GM12878 (cell line): ENCODE measurements around the gene C14orf119. TPM values are rescaled to one million over a fixed set of nuclear protein-coding genes. Genes with fewer than 3 reads are reported as not detected.

ENCODE experiments used
- ATAC-seq: fragments of 200-7000 bp; cut with Tn5 transposase; 3 replicates; pipeline ENCODE4 v1.9.1; 2020; ENCODE audit warnings: mild to moderate bottlenecking, moderate library complexity
- BruUV-seq: library from RNA; stranded (reverse); fragments of 400-500 nt; replicated peaks from 2 replicates; lab custom pipeline; 2021; lab: Mats Ljungman, UMichigan
- CTCF ChIA-PET: fragments of 300-600 bp; sonication (Branson Sonifier 250); formaldehyde crosslinking; extraction: SDS; loops from one replicate; lab custom pipeline; 2021; ENCODE audit warnings: inconsistent platforms; lab: Yijun Ruan, JAX
- POLR2A ChIA-PET: fragments of 350-600 bp; formaldehyde crosslinking; extraction: SDS; loops from one replicate; lab custom pipeline; 2021; ENCODE audit warnings: inconsistent platforms; lab: Charles Lee
- RAD21 ChIA-PET: fragments of 300-600 bp; sonication (Branson Sonifier 250); formaldehyde crosslinking; loops from one replicate; lab custom pipeline; 2023; ENCODE audit warnings: antibody characterized with exemption; ENCODE audit not compliant: unreplicated experiment; lab: Charles Lee
- SMC1A ChIA-PET: fragments of 300-600 bp; sonication (Branson Sonifier 250); formaldehyde crosslinking; loops from one replicate; lab custom pipeline; 2023; ENCODE audit not compliant: unreplicated experiment, uncharacterized antibody; lab: Charles Lee
- DNase-seq: peaks from one replicate; pipeline ENCODE4 v3.0.0-alpha.2; 2011; ENCODE audit warnings: low read depth, low spot score
- FAIRE-seq: peaks from 3 replicates; lab custom pipeline; 2011; peaks lifted over from hg19 to GRCh38; lab: Jason Lieb, UNC
- H2AFZ ChIP-seq: 2 replicates; pipeline ENCODE4 v1.6.0; 2011; ENCODE audit warnings: low read depth, low read length, control low read depth; ENCODE audit not compliant: control insufficient read depth
- H3K27ac ChIP-seq: 2 replicates; pipeline ENCODE4 v1.5.1; 2011; ENCODE audit warnings: control low read depth; ENCODE audit not compliant: control insufficient read depth, insufficient read depth
- H3K27me3 ChIP-seq, 2 experiments: replicated peaks in 1 of 2; 2 replicates each; pipeline versions ENCODE4 v1.6.0 to v1.6.1; 2011; ENCODE audit warnings: low read length in 1 of 2; ENCODE audit not compliant: control insufficient read depth in 2 of 2, insufficient read depth in 2 of 2
- H3K36me3 ChIP-seq, 2 experiments: 2 replicates each; pipeline ENCODE4 v1.5.1; 2011; ENCODE audit warnings: low read length in 1 of 2; ENCODE audit not compliant: control insufficient read depth in 2 of 2, insufficient read depth in 2 of 2
- H3K4me1 ChIP-seq: 2 replicates; pipeline ENCODE4 v1.6.1; 2011; ENCODE audit warnings: mild to moderate bottlenecking, low read length, moderate library complexity, mixed read lengths; ENCODE audit not compliant: control insufficient read depth, insufficient read depth
- H3K4me2 ChIP-seq: 2 replicates; pipeline ENCODE4 v1.6.0; 2011; ENCODE audit warnings: control low read depth; ENCODE audit not compliant: control insufficient read depth, insufficient read depth
- H3K4me3 ChIP-seq: fragments of 200-600 bp; sonication (generic); 2 replicates; pipeline ENCODE4 v1.5.1; 2016
- H3K79me2 ChIP-seq: 2 replicates; pipeline ENCODE4 v1.6.0; 2011; ENCODE audit warnings: low read length; ENCODE audit not compliant: control insufficient read depth, insufficient read depth
- H3K9ac ChIP-seq: 2 replicates; pipeline ENCODE4 v1.8.0; 2011; ENCODE audit warnings: low read length, control low read depth, mixed read lengths; ENCODE audit not compliant: control insufficient read depth, insufficient read depth
- H3K9me3 ChIP-seq: replicated peaks from 3 replicates; pipeline ENCODE4 v1.5.1; 2011; ENCODE audit warnings: mild to moderate bottlenecking, low read length; ENCODE audit not compliant: control insufficient read depth, insufficient read depth
- H4K20me1 ChIP-seq: 2 replicates; pipeline ENCODE4 v1.6.0; 2011; ENCODE audit not compliant: control insufficient read depth, insufficient read depth
- BMI1 ChIP-seq: fragments of 450-650 bp; IDR thresholded peaks from 2 replicates; pipeline ENCODE4 v1.6.1; 2016; ENCODE audit warnings: mild to moderate bottlenecking, moderate library complexity, borderline replicate concordance
- FOXM1 ChIP-seq: IDR thresholded peaks from 2 replicates; pipeline ENCODE4 v1.6.1; 2012; ENCODE audit warnings: low read depth, mild to moderate bottlenecking, inconsistent platforms, low read length, moderate library complexity
- HDAC2 ChIP-seq: fragments of 200-600 bp; sonication (generic); IDR thresholded peaks from 2 replicates; pipeline ENCODE4 v1.6.1; 2017
- MTA3 ChIP-seq: IDR thresholded peaks from 2 replicates; pipeline ENCODE4 v1.6.1; 2012; ENCODE audit warnings: low read length, inconsistent platforms, borderline replicate concordance
- NFYA ChIP-seq: IDR thresholded peaks from 2 replicates; pipeline ENCODE4 v1.6.1; 2011; ENCODE audit warnings: low read depth, mild to moderate bottlenecking, low read length, improper control_type of control experiment, borderline replicate concordance
- NRF1 ChIP-seq: conservative IDR thresholded peaks from 2 replicates; pipeline ENCODE4 v1.6.1; 2011; ENCODE audit warnings: mild to moderate bottlenecking, low read depth, low read length, improper control_type of control experiment
- PML ChIP-seq: IDR thresholded peaks from 2 replicates; pipeline ENCODE4 v1.6.1; 2012; ENCODE audit warnings: low read length, inconsistent platforms
- POLR2AphosphoS5 ChIP-seq: IDR thresholded peaks from 2 replicates; pipeline ENCODE4 v1.6.1; 2011; ENCODE audit warnings: mild to moderate bottlenecking, low read length, inconsistent platforms
- RUNX3 ChIP-seq: IDR thresholded peaks from 2 replicates; pipeline ENCODE4 v1.6.1; 2012; ENCODE audit warnings: low read length, inconsistent platforms
- SIN3A ChIP-seq: IDR thresholded peaks from 2 replicates; pipeline ENCODE4 v1.6.1; 2012; ENCODE audit warnings: low read depth, low read length, improper control_type of control experiment
- SP1 ChIP-seq: IDR thresholded peaks from one replicate; pipeline ENCODE4 v1.6.1; 2011; ENCODE audit warnings: low read depth, low read length
- SUZ12 ChIP-seq: fragments of 200-600 bp; sonication (generic); IDR thresholded peaks from one replicate; pipeline ENCODE4 v1.6.1; 2018; ENCODE audit warnings: antibody characterized with exemption, mild to moderate bottlenecking; ENCODE audit not compliant: unreplicated experiment
- YBX1 ChIP-seq: fragments of 450-650 bp; IDR thresholded peaks from 2 replicates; pipeline ENCODE4 v1.6.1; 2016; ENCODE audit warnings: antibody characterized with exemption
- ZNF217 ChIP-seq: fragments of 450-650 bp; IDR thresholded peaks from 2 replicates; pipeline ENCODE4 v1.6.1; 2017; ENCODE audit warnings: antibody characterized with exemption, mild to moderate bottlenecking
- WGBS: methylation state at CpG from one replicate; pipeline ENCODE4 v1.1.6; 2016; ENCODE audit warnings: low lambda C conversion rate; ENCODE audit not compliant: insufficient replicate concordance, insufficient coverage; ENCODE audit errors: missing lambda C conversion rate; 5-methylcytosine and 5-hydroxymethylcytosine counted together
- in situ Hi-C: fragments of 300-500 bp; cut with MboI; formaldehyde crosslinking; loops from 9 replicates; pipeline ENCODE4 v1.14.3; 2018; ENCODE audit warnings: mixed read lengths
- intact Hi-C: fragments of 100-400 bp; cut with micrococcal nuclease; formaldehyde crosslinking; loops from one replicate; pipeline ENCODE4 v1.14.2; 2022; ENCODE audit not compliant: unreplicated experiment
- polyA plus RNA-seq, 11 experiments: library from polyadenylated mRNA; depleted of rRNA in 4 of 11; unstranded in 6 of 11; stranded (reverse) in 5 of 11; fragments of >200 nt; fragmentation: Nextera tagmentation in 4 of 11; fragmentation: Illumina TruSeq in 1 of 11; extraction: Ambion mirVana in 4 of 11; extraction: Trizol in 1 of 11; gene quantifications; 1 replicate in 1 of 11; 2 replicates in 10 of 11; pipeline versions ENCODE4 v1.2.1 to v1.2.3, GENCODE V29; 2011 to 2016; ENCODE audit warnings: inconsistent platforms in 2 of 11, missing spikeins in 2 of 11, low read depth in 1 of 11
- total RNA-seq, 4 experiments: library from RNA; depleted of rRNA in 3 of 4; stranded (reverse); fragments of >200 nt in 3 of 4; fragmentation: Illumina TruSeq in 1 of 4; extraction: Trizol in 1 of 4; gene quantifications; 2 replicates each; pipeline versions ENCODE4 v1.2.1 to v1.2.3, GENCODE V29; 2013 to 2021
- TF ChIP-seq, protein P1 (sequence below): IDR thresholded peaks from 2 replicates; pipeline ENCODE4 v1.6.1; 2011; ENCODE audit warnings: low read depth, mild to moderate bottlenecking, low read length, moderate library complexity, borderline replicate concordance; ENCODE audit errors: extremely low read depth
- TF ChIP-seq, protein P2 (sequence below), 3 experiments: IDR thresholded peaks in 2 of 3; conservative IDR thresholded peaks in 1 of 3; 2 replicates each; pipeline ENCODE4 v1.5.1; 2011; ENCODE audit warnings: low read depth in 3 of 3, low read length in 3 of 3, mild to moderate bottlenecking in 3 of 3, control low read depth in 2 of 3, moderate library complexity in 2 of 3, inconsistent platforms in 1 of 3, mixed read lengths in 1 of 3; ENCODE audit not compliant: control insufficient read depth in 2 of 3, insufficient read depth in 1 of 3; ENCODE audit errors: extremely low read depth in 1 of 3
- TF ChIP-seq, protein P3 (sequence below): fragments of 450-650 bp; IDR thresholded peaks from 2 replicates; pipeline ENCODE4 v1.6.1; 2017; ENCODE audit warnings: borderline replicate concordance
- TF ChIP-seq, protein P4 (sequence below): fragments of 450-650 bp; IDR thresholded peaks from 2 replicates; pipeline ENCODE4 v1.6.1; 2017; ENCODE audit warnings: mild to moderate bottlenecking, low read depth, inconsistent platforms; ENCODE audit not compliant: poor library complexity, severe bottlenecking

The C14orf119 gene
- total and polyA plus RNA-seq, 10 of the 15 experiments (the other 5 are each of a cell fraction or from before 2014, with no cell fraction given), result 32.3 to 228 (median 57.6) TPM

DNA sequence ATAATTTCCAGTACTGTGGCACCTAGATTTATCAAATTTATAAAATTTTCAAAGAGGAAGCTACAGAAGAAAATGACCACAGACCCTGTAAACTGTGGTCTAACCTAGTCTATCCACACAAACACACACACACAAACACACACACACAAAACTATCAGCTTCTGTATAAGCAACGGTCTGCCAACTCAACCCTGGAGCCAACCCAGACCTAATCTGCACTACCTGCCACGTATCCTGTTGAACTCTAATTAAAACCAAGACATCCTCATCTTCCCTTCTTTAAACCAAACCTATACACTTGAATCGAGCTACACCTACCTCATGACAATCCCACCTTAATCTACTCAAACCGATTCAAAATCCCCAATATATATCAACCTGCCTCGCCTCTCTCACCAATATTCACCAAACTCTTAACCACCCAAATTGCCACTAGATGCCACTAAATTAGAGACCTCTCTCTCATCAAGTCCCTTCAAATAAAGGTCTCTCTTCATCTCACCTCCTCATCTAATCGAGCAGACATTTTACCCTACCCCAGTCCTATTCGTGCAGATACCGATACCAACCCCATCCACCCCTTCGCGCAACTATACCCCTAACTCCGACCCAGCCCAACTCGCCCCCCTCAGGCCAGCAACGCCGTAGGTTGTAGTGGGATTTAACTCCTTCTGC, 1.2 kb upstream of the C14orf119 start:
- SMC1A ChIA-PET, result interaction anchor here (0.5 to 3.0 kb wide), 17 partner anchors 9 to 1638 kb away, joined by 3 to 15 read pairs (median 4); partner anchors contain the start of genes CIROP, PRMT5 and SLC7A8
- Histone ChIP-seq H3K4me2 (peak overlapping the region; percentile 88), H3K9me3 (no peaks in the 10 kb centered on the region), H3K27me3 (no peaks in the 10 kb centered on the region), H3K9ac (peak overlapping the region; percentile 91), H4K20me1 (0 out of 2 replicates have a peak, but pooled peaks cover 7% of the 10 kb centered on the region), H3K4me1 (peaks cover 3% of the 10 kb centered on the region; the same call in 1 of the 2 replicates), H3K79me2 (peaks cover 58% of the 10 kb centered on the region), H3K27ac (peak overlapping the region; percentile 99), H2AFZ (peak overlapping the region; percentile 99), H3K4me3 (peak overlapping the region; percentile 92), H3K36me3 (peaks cover 3 to 30% of the 10 kb centered on the region in 2 experiments)
- ATAC-seq, result no peak
- WGBS, result under 1% methylated on average over 14 of the region's 14 CpGs
- intact Hi-C loops, result no loop called here
- POLR2A ChIA-PET, result interaction anchor here (0.8 to 2.3 kb wide), 16 partner anchors 8 to 684 kb away, joined by 3 to 19 read pairs (median 5); partner anchors contain the start of genes CDH24, PABPN1 and PRMT5
- RAD21 ChIA-PET, result interaction anchor here (1.1 to 2.5 kb wide), 10 partner anchors 12 to 617 kb away, joined by 3 to 23 read pairs (median 7); partner anchors contain the start of genes PABPN1 and PPP1R3E
- no peak for DNase-seq
- FAIRE-seq, result peak; percentile 13
- CTCF ChIA-PET, result interaction anchor here (0.6 to 3.7 kb wide), 24 partner anchors 8 to 1021 kb away, joined by 3 to 65 read pairs (median 4); partner anchors contain the start of genes CEBPE, PABPN1 and PRMT5
- BruUV-seq, result no TSS peak
- in situ Hi-C loops, result no loop called here
- no peak; the same call in 1 of the 2 replicates for TF ChIP-seq RUNX3
- no peak for TF ChIP-seq HDAC2
- TF ChIP-seq ZNF217, result no peak
- TF ChIP-seq MTA3, result no peak
- TF ChIP-seq FOXM1, result no peak
- TF ChIP-seq PML, result no peak
- TF ChIP-seq NFYA, result no peak
- TF ChIP-seq, protein P1, sequence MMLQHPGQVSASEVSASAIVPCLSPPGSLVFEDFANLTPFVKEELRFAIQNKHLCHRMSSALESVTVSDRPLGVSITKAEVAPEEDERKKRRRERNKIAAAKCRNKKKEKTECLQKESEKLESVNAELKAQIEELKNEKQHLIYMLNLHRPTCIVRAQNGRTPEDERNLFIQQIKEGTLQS, result no peak
- no peak for TF ChIP-seq SUZ12
- TF ChIP-seq NRF1, result no peak; the same call in 1 of the 2 replicates
- TF ChIP-seq, protein P2, sequence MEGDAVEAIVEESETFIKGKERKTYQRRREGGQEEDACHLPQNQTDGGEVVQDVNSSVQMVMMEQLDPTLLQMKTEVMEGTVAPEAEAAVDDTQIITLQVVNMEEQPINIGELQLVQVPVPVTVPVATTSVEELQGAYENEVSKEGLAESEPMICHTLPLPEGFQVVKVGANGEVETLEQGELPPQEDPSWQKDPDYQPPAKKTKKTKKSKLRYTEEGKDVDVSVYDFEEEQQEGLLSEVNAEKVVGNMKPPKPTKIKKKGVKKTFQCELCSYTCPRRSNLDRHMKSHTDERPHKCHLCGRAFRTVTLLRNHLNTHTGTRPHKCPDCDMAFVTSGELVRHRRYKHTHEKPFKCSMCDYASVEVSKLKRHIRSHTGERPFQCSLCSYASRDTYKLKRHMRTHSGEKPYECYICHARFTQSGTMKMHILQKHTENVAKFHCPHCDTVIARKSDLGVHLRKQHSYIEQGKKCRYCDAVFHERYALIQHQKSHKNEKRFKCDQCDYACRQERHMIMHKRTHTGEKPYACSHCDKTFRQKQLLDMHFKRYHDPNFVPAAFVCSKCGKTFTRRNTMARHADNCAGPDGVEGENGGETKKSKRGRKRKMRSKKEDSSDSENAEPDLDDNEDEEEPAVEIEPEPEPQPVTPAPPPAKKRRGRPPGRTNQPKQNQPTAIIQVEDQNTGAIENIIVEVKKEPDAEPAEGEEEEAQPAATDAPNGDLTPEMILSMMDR (IDR thresholded peaks at IDR 0.05 in 2 of 3, conservative IDR thresholded peaks at IDR 0.05 in 1 of 3; ENCODE audit: control insufficient read depth in 2 of 3, extremely low read depth in 1 of 3, insufficient read depth in 1 of 3, low read depth in 3 of 3, low read length in 3 of 3), result peak; percentile 20 to 37 (median 31); a peak in 5 of 6 replicates
- TF ChIP-seq, protein P3, sequence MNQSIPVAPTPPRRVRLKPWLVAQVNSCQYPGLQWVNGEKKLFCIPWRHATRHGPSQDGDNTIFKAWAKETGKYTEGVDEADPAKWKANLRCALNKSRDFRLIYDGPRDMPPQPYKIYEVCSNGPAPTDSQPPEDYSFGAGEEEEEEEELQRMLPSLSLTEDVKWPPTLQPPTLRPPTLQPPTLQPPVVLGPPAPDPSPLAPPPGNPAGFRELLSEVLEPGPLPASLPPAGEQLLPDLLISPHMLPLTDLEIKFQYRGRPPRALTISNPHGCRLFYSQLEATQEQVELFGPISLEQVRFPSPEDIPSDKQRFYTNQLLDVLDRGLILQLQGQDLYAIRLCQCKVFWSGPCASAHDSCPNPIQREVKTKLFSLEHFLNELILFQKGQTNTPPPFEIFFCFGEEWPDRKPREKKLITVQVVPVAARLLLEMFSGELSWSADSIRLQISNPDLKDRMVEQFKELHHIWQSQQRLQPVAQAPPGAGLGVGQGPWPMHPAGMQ, result no peak
- no peak for TF ChIP-seq SP1
- TF ChIP-seq SIN3A, result no peak
- peak; percentile 12; the same call in 1 of the 2 replicates for TF ChIP-seq BMI1
- TF ChIP-seq, protein P4, sequence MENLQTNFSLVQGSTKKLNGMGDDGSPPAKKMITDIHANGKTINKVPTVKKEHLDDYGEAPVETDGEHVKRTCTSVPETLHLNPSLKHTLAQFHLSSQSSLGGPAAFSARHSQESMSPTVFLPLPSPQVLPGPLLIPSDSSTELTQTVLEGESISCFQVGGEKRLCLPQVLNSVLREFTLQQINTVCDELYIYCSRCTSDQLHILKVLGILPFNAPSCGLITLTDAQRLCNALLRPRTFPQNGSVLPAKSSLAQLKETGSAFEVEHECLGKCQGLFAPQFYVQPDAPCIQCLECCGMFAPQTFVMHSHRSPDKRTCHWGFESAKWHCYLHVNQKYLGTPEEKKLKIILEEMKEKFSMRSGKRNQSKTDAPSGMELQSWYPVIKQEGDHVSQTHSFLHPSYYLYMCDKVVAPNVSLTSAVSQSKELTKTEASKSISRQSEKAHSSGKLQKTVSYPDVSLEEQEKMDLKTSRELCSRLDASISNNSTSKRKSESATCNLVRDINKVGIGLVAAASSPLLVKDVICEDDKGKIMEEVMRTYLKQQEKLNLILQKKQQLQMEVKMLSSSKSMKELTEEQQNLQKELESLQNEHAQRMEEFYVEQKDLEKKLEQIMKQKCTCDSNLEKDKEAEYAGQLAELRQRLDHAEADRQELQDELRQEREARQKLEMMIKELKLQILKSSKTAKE, result no peak
- no peak for TF ChIP-seq YBX1
- TF ChIP-seq POLR2AphosphoS5, result no peak
